Inferior parietal cortex (tissue), 1 donor: Measurements from ENCODE around the gene CNTNAP1.

Experiments used
- DNase-seq: peaks from one replicate; pipeline ENCODE4 v3.0.0-alpha.2; 2016; ENCODE audit errors: extremely low spot score

Gene CNTNAP1

DNA sequence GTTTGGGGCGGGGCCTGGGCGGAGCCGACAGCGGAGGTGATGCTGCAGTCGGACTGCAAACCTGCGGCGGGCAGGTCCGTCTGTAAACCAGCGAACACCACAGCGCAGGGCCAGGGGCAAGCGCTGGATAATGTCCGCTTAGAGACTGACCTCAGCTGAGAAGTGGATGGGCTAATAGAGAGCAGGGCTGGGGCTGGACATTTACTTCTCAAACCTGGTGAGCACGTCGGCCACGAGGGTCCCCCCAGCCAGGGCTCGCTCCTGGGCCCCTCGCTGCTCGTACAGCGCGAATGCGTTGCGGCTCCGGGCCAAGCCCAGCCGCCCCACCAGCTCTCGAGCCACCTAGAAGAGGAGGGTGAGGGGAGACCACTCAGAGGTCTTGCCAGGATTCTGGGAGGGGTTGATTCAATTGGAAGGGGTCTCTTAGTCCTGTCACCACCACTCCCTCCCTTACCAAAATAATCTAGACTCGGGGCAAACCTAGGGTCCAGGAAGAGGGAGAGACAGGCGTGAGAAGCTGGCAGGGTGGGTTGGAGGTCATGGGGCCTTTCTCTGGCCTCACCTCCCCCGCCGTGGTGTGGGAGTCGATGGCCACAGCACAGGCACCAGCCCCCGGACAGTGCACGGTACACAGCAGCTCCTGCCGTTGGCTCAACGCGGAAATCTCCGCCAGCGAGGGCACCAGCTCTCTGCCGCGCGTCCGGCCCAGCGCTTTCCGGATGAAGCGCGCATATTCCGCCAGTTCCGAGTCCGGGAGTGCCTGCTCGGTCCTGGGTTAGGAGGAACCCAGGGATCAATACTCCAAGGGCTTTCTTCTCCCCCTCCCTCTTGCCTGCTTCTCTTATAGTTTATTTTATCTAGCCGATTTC is 11.3 kb upstream of the CNTNAP1 start:
- DNase-seq, result no peak

DNA sequence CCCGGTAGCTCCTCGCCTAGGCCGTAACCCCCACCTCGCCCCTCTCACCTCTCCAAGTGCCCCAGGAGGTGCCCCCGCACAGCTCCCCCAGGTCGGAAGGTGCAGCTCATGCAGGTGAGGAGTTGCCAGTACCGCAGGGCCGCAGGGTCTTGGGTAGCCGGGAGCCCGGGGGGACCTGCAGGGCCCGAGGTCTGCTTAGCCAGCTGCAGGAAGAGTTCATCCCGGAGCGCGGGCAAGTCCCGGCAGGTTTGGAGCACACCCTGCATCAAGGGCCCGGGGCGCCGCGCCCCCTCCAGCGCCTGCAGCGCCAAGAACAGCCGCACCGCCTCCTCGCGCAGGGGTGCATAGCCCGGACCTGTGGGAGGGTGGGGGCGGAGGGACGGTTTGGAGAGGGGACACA is 10.3 kb upstream of the CNTNAP1 start:
- DNase-seq, result no peak

DNA sequence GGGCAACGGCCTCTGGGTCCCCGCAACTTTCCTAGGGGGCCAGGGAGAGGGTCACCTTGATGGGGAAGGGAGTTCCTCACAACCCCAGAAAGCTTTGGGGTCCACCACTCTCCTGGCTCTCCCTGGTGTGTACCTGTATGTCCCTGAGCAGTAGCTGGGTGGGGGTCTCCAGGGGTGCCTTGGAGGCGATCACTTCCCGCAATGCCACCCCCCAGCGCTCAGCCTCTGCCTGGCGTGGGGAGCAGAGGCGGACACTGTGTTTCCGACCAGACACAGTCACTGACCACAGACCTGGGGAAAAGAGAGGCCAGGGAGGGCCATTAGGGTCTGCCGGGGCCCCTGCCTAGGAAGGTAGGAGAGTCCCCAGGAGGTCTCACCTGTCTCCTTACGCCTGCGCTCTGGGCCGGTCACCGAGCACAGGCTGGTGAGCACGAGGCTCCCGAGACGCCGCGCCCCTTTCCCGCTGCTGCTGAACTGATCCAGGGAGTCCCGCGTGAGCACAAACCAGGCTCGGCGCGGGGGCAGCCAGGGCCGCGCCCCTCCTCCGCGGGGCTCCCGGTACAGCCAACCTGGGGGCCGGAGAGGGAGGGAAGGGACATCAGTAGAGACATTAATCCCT is 9.0 kb upstream of the CNTNAP1 start:
- DNase-seq, result no peak

DNA sequence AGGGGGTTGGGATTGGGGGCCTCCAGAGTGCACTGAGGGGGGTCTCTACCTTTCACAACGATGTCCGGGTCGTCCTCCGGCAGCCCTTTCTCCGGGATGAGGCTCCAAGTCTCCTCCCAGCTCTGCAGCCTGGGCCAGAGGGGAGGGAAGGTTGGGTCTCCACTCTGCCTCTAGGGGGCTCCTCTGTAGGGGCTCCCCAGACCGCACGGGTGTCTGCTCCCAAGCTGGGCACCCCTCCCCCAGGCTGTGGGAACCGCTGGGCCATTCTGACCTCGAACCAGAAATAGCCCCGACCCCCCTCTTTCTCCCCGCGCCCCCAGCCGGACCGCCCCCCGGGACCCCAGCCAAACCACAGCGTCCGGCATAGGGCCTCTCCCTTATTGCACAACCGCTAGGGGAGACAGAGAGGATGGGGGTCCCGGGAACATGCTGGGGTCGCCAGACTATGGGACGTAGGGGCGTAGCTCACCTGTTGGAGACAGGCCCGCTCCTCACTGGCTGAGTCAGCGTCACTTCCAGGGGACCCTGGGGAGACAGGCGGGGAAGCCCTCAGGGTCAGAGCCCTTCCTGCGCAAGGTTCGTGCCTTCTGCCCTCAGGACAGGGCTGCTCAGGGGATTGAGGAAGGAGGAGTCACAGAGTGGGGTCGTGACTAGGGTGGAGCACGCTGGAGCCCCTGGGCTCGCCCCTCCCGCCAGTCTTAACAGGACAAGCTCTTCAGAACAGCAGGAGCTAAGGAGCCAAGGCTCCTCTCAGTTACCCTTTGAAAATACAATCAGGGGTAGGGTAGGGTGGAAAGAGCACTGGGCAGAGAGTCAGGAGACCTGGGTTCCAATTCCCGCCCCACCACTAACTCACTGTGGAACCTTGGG is 8.2 kb upstream of the CNTNAP1 start:
- no peak for DNase-seq

DNA sequence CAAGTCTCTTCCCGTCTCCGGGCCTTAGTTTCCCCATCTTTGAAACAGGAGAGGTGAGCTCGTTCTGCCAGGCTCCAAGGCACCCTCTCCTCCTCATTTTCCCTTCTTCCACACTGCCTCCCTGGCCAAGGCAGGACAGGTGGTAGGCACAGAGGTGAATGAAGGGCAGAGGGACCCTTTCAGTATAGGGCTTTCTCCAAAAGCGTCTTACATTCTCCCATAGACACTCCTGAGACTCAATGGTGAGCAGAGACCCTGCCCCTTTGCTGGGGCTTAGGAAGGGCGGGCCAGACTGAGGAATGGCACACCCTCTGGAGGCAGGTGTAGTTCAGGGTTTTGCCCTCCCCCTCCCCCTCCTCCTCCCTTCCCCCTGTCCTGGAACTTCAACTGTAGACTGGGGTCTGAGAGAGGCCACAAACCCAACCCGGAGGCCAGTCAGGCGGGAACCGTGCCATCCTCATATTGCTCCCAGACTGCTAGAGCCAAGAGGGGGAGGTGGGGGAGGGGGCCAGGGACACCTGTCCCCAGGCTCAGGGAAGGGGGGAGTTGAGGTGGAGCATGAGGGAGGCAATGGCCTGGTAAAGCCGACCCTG is 7.5 kb upstream of the CNTNAP1 start:
- no peak for DNase-seq

DNA sequence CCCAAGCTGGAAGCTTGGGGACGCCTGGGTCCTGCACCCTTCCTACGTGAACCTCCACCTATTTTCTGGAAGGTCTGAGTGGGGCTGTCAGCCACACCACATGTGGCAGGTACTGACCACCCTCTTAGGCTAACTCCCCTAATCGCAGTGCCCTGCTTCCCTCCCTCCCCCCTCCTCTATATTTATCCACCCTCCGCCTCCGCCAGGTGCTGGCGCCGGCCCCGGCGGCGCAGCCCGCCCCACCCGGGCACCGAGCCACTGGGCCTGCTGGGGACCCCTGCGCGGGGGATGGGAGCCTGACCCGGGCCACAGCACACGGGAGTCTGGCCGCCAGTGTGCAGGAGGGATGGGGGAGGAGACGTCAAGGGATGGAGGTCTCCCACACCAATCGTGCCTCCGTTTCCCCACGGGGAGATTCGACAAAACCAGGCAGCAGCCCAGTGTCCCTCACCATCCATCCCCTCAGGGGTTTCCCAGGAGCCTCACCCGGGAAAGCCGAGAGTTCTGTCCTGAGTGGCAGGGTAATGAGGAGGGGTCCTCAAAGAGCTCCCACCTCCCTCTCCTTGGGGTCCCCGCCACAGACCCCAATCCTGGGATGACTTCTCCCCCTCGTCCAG is 6.9 kb upstream of the CNTNAP1 start:
- DNase-seq, result no peak

DNA sequence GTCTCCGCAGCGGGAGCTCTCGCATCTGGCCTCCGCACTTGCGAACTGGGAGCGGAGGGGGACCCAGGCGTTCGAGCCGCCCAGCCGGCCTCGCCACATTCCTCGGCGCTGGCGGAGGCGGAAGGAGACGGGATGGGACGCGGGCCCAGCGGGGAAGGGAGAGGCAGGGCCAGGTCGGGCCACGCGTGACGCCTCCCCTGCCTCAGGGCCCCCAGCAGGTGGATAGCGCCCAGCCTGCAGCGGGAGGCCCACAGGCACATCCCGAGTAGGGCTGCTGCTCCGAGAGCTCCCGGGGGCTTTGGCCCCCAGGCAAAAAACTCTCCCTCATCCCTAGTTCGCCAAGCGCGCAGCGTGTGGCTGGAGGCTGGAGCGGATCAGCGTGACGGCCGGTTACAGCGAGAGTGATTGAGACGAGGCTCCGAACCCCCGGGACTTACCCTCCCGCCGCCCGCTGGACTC is 6.3 kb upstream of the CNTNAP1 start:
- DNase-seq, result no peak

DNA sequence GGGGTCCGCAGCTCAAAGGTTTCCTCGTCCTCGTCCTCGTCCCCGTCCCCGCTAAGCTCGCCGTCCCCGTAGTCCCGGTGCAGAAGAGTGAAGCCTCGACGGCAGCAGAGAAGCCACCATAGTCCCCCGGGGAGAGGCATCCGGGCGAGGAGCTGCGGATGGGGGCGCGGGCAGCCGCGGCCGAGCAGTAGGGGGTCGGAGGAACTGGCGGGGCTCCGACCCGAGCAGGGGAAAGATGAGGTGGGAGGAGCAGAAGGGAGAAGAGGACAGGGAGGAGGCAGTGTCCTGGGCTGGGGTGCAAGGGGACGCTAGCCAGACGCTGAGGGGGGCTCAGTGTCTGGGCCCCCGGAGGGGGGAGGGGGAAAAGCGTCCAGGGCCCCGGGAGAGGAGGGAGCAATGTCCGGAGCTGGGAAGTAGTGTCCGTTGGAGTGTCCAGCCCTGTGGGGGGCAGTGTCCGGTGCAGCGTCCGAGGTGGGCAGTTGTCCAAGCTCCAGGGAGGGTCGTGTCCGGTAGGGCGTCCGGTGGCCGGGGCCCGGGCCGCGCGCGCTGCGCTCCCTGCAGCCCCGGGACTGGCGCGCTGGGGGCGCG is 5.8 kb upstream of the CNTNAP1 start, which contains the start of gene PLEKHH3:
Gene PLEKHH3 (minus strand): TSS at position 571 of the 588 bp plus-strand sequence. CDS start 431 bp downstream, at position 140.
- DNase-seq, result no peak

DNA sequence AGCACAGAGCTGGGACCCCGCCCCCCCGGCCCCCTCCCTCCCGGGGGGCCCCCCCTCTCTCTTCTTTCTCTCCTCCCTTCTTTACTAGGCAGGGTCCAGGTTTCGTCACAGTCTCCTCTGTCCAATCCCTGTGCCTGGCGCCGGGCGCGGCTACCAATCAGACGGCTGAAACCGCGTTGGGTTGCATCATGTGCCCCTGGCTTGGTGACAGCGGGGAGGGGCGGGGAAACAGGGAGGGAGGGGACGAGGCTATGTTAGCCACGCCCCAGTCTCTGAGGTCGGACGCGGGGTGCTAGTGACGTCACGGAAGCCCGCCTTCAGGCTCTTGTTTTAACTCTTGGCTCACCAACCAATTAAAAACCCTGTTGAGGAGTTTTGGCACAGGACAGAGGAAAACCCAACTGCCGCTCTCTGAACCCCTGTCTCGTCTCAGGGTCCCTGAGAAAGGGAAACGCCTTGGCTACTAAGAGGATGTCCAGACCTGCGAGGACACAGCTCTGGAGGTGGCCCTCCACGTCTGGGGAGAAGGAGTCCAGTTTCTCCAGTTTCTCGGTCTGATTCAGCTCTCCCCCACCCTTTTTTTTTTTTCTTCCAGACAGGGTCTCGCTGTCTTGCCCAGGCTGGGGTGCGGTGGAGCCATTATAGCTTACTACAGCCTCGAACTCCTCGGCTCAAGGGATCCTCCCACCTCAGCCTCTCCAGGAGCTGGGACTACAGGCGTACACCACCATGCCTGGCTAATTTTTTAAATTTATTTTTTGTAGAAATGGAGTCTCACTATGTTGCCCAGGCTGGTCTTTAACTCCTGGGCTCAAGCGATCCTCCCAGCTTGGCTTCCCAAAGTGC is 5.1 kb upstream of the CNTNAP1 start:
- peak; percentile 98 for DNase-seq

DNA sequence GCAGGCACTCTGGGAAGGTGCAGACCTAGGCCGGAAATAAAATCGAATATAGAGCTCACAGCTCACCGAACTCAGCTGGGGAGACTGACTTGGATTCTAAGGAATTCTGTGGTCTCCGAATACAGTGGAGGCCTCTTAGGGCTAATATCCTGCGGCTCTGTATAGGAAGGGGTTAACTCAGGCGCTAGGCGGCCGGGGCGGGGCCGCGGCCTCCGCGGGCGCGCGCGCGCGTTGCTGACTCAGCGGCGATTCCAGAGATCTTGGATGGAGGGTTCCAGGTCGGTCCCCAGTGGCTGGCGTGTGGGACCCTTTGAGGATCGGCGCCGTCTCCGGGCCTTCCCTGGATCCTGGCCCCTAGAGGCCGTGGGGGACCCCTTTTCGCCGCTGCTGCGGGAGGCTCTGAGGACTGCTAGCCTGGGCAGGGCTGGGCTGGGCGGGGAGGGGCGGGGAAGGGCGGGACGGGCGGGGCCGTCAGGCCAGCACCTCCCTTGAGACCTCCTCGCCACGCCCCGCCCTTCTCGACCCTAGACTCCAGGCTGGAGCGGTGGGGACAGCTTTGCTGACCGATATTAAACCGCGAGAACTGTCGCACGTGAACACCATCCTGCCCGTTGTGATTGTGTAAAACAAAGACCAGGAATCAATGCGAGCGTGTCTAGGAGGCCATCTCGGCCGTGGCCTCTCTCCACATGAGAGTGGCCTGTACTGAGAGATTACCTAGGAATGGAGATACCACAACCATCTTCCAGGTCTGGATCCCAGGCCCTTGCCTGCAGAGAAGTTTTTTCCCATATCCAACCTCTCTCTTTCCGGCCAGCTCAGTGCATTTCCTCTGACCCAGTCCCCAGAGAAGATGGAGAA is 4.2 kb upstream of the CNTNAP1 start:
- DNase-seq, result peak; percentile 81

DNA sequence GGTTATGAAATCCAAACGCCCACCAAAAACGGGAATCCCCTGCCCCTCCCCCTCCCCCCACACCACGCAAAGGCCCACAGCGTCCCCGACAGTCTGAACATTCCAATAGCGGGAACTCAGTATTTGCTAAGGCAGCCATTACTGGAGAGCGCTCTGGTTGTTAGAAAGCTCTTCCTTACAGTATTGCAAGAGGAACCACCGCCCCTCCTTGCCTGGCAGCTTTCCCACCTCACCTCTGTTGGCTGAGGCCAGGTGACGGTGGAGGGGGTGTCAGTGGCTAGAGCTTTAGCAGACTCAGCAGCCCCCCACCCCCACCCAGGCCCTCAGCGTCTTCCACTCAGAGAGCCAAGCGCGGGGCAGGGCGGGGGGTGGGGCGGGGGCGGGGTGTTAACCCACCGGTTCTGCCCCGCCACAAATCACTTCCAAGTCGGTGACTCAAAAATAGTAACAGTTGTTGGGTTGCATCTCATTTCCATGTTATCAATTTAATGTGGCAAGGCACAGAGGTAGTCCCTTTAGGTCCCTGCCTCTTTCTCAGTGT is 3.3 kb upstream of the CNTNAP1 start:
- no peak for DNase-seq

DNA sequence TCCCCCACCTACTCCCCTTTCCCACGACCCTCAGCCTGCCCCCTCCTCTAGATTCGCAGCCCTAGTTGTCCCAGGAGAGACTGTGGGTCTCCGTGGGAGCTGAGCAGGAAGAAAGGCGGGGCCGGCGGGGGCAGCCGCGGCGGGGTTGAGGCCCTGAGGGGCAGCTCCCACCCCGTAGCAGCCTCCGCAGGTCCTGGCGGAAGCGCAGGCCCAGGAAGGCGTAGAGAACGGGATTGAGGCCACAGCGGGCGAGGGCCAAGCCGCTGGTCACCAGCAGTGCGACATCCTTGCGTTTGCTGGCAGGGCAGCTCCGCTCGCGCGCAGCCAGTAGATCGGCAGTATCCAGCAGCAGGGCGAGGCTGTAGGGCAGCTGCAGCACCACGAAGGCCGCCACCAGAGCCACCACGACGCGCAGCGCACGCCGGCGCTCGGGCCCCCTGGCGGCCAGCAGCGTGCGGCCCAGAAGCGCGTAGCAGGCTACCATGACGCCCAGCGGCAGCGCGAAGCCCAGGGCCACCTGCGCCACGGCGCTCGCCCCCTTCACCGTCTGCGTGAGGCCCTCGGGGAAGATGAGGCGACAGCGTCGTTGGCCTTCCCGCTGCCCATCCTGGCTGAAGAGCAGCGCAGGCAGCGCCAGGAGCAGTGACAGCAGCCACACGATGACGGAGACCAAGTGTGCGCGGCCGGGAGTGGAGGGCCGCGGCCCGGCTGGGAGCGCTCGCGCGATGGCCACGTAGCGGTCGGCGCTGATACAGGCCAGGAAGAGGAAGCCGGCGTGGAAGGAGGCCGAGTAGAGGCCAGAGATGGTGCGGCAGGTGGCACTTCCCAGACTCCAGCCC is 2.6 kb upstream of the CNTNAP1 start:
- DNase-seq, result no peak

DNA sequence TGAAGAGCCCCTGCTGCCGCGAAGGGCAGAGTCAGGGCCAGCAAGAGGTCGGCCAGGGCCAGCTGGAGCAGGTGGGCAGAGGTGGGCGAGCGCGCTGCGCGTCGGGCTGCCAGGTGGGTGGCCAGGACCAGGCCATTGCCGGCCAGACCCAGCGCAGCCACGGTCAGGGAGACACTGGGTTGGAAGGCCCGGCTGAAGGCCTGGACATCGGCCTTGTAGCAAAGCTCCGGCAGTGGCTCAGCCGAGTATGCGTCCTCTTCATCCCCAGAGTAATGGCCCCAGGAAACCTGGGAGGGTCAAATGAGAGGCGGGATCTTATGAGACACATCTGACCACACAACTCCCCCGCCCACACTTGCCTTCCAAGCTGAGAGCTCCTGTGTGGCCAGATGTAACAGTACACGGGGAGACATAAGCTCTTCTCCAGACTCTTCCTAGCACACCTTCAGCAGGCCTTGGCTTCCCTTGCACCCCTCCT is 2.0 kb upstream of the CNTNAP1 start:
- no peak for DNase-seq

DNA sequence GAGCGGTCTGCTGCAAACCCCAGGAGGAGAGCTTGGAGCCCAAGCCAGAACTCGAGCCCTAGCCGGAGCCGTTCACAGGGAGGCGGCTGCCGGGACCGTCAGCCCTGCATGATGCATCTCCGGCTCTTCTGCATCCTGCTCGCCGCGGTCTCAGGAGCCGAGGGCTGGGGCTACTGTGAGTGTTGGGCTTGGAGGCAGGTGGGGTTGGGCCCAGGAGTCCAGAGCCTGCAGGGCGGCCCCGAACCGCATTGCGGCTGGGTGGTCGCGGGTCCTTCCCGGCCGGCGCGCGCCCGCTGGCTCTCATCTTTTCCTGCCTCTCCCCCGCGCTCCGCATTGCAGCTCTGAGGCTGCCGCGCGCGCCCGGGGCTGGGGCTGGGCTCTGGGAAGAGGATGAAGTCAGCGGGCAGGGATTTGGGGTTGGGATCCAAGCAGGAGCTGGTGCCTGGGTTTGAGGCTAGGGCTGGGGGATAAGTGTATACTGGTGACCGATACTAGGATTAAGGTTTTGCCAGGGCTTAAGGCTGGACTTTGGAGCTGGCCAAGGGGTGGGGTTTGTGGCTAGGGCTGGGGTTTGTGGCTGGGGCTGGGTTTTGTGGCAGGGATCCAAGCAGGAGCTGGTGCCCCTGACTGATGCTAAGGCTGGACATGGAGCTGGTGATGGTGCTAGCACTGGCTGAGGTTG is 532 bp downstream of the CNTNAP1 start:
- DNase-seq, result no peak

DNA sequence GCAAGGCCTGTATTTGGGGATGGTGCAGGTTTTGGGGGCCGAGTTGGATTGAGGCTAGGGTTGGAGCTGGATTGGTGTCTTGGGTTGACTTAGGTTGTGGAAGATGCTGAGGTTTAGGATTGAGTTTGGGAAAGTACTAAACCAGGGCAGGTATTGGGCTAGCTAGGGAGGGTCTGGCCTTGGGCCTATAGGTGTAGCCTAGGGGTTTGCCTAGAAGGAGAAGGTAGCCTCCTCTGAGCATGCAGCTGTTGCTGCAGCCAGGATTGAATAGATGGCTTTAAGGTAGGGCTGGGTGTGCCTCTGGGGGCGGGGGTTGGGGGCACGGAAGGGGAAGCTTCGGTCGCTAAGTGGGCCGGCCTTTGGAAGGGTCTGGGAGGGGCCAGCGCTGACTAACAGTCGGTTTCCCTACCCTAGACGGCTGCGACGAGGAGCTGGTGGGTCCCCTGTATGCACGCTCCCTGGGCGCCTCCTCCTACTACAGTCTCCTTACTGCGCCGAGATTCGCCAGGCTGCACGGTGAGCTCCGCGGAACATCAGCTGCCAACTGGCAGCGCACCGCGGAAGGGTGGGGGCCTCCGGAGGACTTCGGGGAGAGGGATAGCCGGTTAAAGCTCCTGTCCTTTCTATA is 1.2 kb downstream of the CNTNAP1 start:
- DNase-seq, result no peak

DNA sequence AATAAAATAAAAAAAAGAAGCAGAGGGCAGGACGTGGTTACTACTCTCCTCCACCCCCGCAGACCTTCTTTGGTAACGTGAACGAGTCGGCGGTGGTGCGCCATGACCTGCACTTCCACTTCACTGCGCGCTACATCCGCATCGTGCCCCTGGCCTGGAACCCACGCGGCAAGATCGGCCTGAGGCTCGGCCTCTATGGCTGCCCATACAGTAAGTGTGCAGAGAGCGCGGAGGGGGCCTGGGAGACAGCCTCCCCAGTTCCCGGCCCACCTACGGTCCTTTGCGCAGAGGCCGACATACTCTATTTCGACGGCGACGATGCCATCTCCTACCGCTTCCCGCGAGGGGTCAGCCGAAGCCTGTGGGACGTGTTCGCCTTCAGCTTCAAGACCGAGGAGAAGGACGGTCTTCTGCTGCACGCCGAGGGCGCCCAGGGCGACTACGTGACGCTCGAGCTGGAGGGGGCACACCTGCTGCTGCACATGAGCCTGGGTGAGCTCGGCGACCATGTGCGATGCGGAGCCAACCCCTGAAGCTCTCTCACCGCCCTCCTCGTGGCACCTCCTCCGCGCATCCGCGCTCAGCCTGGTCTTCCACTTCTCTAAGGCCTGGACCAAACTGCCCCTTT is 2.7 kb downstream of the CNTNAP1 start:
- DNase-seq, result no peak
